ENCODE measurements around the gene NACC1.

- TF ChIP-seq CTCF (IDR thresholded peaks at IDR 0.05) (no peak), EZH2 (IDR thresholded peaks at IDR 0.05) (no peak), EZH2phosphoT487 (IDR thresholded peaks at IDR 0.05) (no peak)
Measured at GRCh38 chr19:13135068-13136062, 17.3 kb downstream of the NACC1 start.

All from neural progenitor cell (in vitro differentiated cells).